Liver (tissue), 9 donors: Measurements from ENCODE around the gene RAB12. TPM values are rescaled to one million over a fixed set of nuclear protein-coding genes. Genes with fewer than 3 reads are reported as not detected.
"Not testable (repeated sequence)": the region's sequence is repeated elsewhere in the genome, so short reads cannot be mapped to it uniquely, and the experiment has no call there.

Source experiments
- DNase-seq: peaks from one replicate; pipeline ENCODE4 v3.0.0-alpha.2; 2017; ENCODE audit warnings: low spot score
- H3K27ac ChIP-seq, 2 donors: one replicate each; pipeline ENCODE4 v1.7.0; 2013; ENCODE audit warnings: inconsistent platforms in 2 of 2, low read length in 2 of 2, control low read depth in 1 of 2, low read depth in 1 of 2, mild to moderate bottlenecking in 1 of 2
- H3K27me3 ChIP-seq, 4 donors: one replicate each; pipeline versions ENCODE4 v1.6.1 to v1.7.0; 2013; ENCODE audit warnings: low read length in 3 of 4, inconsistent platforms in 1 of 4, mild to moderate bottlenecking in 1 of 4, moderate library complexity in 1 of 4; ENCODE audit not compliant: control insufficient read depth in 4 of 4, insufficient read depth in 4 of 4
- H3K36me3 ChIP-seq, 4 donors: one replicate each; pipeline versions ENCODE4 v1.6.1 to v1.7.0; 2013; ENCODE audit warnings: low read length in 3 of 4, mild to moderate bottlenecking in 3 of 4, low read depth in 1 of 4, moderate library complexity in 1 of 4; ENCODE audit not compliant: control insufficient read depth in 4 of 4, insufficient read depth in 3 of 4
- H3K4me1 ChIP-seq, 4 donors: one replicate each; pipeline versions ENCODE4 v1.6.1 to v1.7.0; 2013; ENCODE audit warnings: low read length in 3 of 4, mild to moderate bottlenecking in 3 of 4, moderate library complexity in 1 of 4; ENCODE audit not compliant: control insufficient read depth in 4 of 4, insufficient read depth in 4 of 4
- H3K4me3 ChIP-seq, 3 donors: one replicate each; pipeline versions ENCODE4 v1.6.1 to v1.7.0; 2013; ENCODE audit warnings: low read length in 3 of 3, control low read depth in 1 of 3, low read depth in 1 of 3, mild to moderate bottlenecking in 1 of 3
- H3K9ac ChIP-seq, 2 donors: one replicate each; pipeline ENCODE4 v1.7.0; 2013; ENCODE audit warnings: low read length in 2 of 2, mild to moderate bottlenecking in 2 of 2, moderate library complexity in 2 of 2, control low read depth in 1 of 2, low read depth in 1 of 2
- H3K9me3 ChIP-seq, 4 donors: one replicate each; pipeline versions ENCODE4 v1.6.1 to v1.7.0; 2013; ENCODE audit warnings: low read length in 3 of 4; ENCODE audit not compliant: control insufficient read depth in 4 of 4
- CTCF ChIP-seq: fragments of 150-350 bp; IDR thresholded peaks from 2 replicates; pipeline ENCODE4 v1.5.1; 2017; ENCODE audit warnings: improper control_type of control experiment, low read depth, low read length; ENCODE audit not compliant: missing input control
- GABPA ChIP-seq, 2 donors: IDR thresholded peaks in 1 of 2; conservative IDR thresholded peaks in 1 of 2; 2 replicates each; pipeline ENCODE4 v1.6.1; 2016; ENCODE audit warnings: antibody characterized with exemption in 2 of 2, mild to moderate bottlenecking in 1 of 2, moderate library complexity in 1 of 2
- JUND ChIP-seq, 2 donors: IDR thresholded peaks; 2 replicates each; pipeline ENCODE4 v1.6.1; 2016; ENCODE audit warnings: antibody characterized with exemption in 2 of 2
- NR2F2 ChIP-seq: IDR thresholded peaks from 2 replicates; pipeline ENCODE4 v1.6.1; 2016; ENCODE audit warnings: antibody characterized with exemption
- RAD21 ChIP-seq, 2 donors: IDR thresholded peaks; 2 replicates each; pipeline ENCODE4 v1.6.1; 2016; ENCODE audit warnings: antibody characterized with exemption in 2 of 2, mild to moderate bottlenecking in 2 of 2
- RXRA ChIP-seq, 2 donors: IDR thresholded peaks; 2 replicates each; pipeline ENCODE4 v1.6.1; 2017 to 2018; ENCODE audit warnings: antibody characterized with exemption in 2 of 2, mild to moderate bottlenecking in 1 of 2
- WGBS: extraction: QIAGEN DNeasy Blood & Tissue Kit; methylation state at CpG from one replicate; pipeline ENCODE4 v1.1.7; 2013; 5-methylcytosine and 5-hydroxymethylcytosine counted together
- polyA plus RNA-seq, 2 donors: library from polyadenylated mRNA; stranded (reverse) in 1 of 2; unstranded in 1 of 2; fragments of 200-250 nt in 1 of 2; fragments of >200 nt in 1 of 2; fragmentation: Nextera tagmentation in 1 of 2; extraction: Ambion mirVana in 1 of 2; gene quantifications; one replicate each; pipeline versions ENCODE4 v1.2.1 to v1.2.3, GENCODE V29; 2013 to 2015
- total RNA-seq, 2 donors: library from RNA; depleted of rRNA; stranded (reverse); fragments of >200 nt; gene quantifications; one replicate each; pipeline ENCODE4 v1.2.3, GENCODE V29; 2014
- donor health status: healthy.
- donor health status: healthy.
- donor health status: healthy.
- donor health status: healthy.
- donor health status: healthy.

The RAB12 gene
- total and polyA plus RNA-seq, 4 donors, result 5.0 to 25.9 (median 14.9) TPM

GRCh38 chr18:8643326-8643878 is 34.2 kb downstream of the RAB12 start:
- Histone ChIP-seq H3K4me1 (no peaks in the 10 kb centered on the region), H3K4me3 (no peak overlapping the region), H3K9me3 (no peaks in the 10 kb centered on the region), H3K27ac (no peak overlapping the region), H3K27me3 (no peaks in the 10 kb centered on the region), H3K36me3 (peaks cover 0 to 14% (median 11%) of the 10 kb centered on the region in 4 donors), H3K9ac (no peak overlapping the region)
- WGBS, result 63% methylated on average over 3 of the region's 3 CpGs
- no peak for TF ChIP-seq GABPA (IDR thresholded peaks at IDR 0.05 in 1 of 2, conservative IDR thresholded peaks at IDR 0.05 in 1 of 2)
- no peak for TF ChIP-seq JUND (IDR thresholded peaks at IDR 0.05)
- no peak for TF ChIP-seq RXRA (IDR thresholded peaks at IDR 0.05)
- DNase-seq, result no peak

- H3K9me3 ChIP-seq, result not testable (repeated sequence)
These were observed 38.1 kb downstream of the RAB12 start for GRCh38 chr18:8647359-8647758.

GRCh38 chr18:8651478-8652261 is 42.4 kb downstream of the RAB12 start:
- DNase-seq, H3K9me3 ChIP-seq, H3K36me3 ChIP-seq, H3K27ac ChIP-seq, H3K9ac ChIP-seq, H3K4me3 ChIP-seq, H3K27me3 ChIP-seq, H3K4me1 ChIP-seq: not testable (repeated sequence)
- WGBS, result 89% methylated on average over 7 of the region's 7 CpGs

More at GRCh38 chr18:8647359-8647758, 38.1 kb downstream of the RAB12 start:
- not testable (repeated sequence) for H3K4me3 ChIP-seq, H3K4me1 ChIP-seq, H3K27me3 ChIP-seq, H3K27ac ChIP-seq, H3K9ac ChIP-seq, H3K36me3 ChIP-seq, DNase-seq
- 84% methylated on average over 3 of the region's 3 CpGs for WGBS

GRCh38 chr18:8654503-8655451 is 45.5 kb downstream of the RAB12 start:
- Histone ChIP-seq H3K36me3 (no peaks in the 10 kb centered on the region), H3K27ac (no peak overlapping the region), H3K27me3 (no peaks in the 10 kb centered on the region), H3K4me1 (no peaks in the 10 kb centered on the region), H3K4me3 (no peak overlapping the region), H3K9me3 (no peaks in the 10 kb centered on the region), H3K9ac (no peak overlapping the region)
- WGBS, result 36% methylated on average over 7 of the region's 7 CpGs
- TF ChIP-seq RAD21 (IDR thresholded peaks at IDR 0.05) (peak; percentile 87 to 89), NR2F2 (no peak), CTCF (peak; percentile 75)
- DNase-seq, result no peak
